Spleen (tissue), 7 donors: Measurements from ENCODE around the gene ZNF311.

Experiments
- CTCF ChIP-seq, 11 experiments: fragments of 200-600 bp in 7 of 11; fragments of 450-650 bp in 4 of 11; sonication (generic) in 4 of 11; IDR thresholded peaks in 8 of 11; conservative IDR thresholded peaks in 3 of 11; 1 replicate in 7 of 11; 2 replicates in 4 of 11; pipeline versions ENCODE4 v1.4.0 to v1.8.0; 2016 to 2021; ENCODE audit warnings: antibody characterized with exemption in 11 of 11, inconsistent platforms in 4 of 11, mild to moderate bottlenecking in 1 of 11
- POLR2A ChIP-seq, 3 donors: fragments of 450-650 bp; IDR thresholded peaks; one replicate each; pipeline ENCODE4 v1.5.1; 2017; ENCODE audit warnings: antibody characterized with exemption in 3 of 3, mild to moderate bottlenecking in 1 of 3
- donor health status: DM: no; HTN: no; CAD: no; lungs with moderate emphysema.
- donor health status: DM: no; HTN: no; CAD: no.
- donor health status: DM: no; HTN: no; CAD: no.

DNA sequence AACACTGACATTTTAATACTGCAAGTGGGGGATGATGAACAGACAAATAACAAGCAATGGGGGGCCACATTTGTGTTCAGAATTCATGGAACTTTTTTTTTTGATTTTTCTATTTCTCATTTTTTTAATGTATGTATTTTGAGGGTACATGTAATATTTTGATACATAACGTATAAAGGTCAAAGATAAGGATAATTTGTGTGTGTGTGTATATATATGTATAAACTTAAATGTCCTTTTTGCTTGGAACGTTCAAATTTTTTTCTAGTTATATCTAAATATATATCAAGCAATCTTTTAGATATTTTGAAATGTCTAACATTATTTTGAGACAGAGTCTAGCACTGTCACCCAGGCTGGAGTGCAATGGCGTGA lies 12.3 kb upstream of the ZNF311 start:
- TF ChIP-seq CTCF (IDR thresholded peaks at IDR 0.05 in 8 of 11, conservative IDR thresholded peaks at IDR 0.05 in 3 of 11) (peak in 3 of 11 experiments; percentile 3 to 4 (median 4)), POLR2A (IDR thresholded peaks at IDR 0.05) (no peak)
